ENCODE measurements around the gene HAUS1.
A peak's percentile ranks its signal among the peaks of the same experiment; 100 is the strongest.
"Not testable (repeated sequence)": the region's sequence is repeated elsewhere in the genome, so short reads cannot be mapped to it uniquely, and the experiment has no call there.

HAUS1 gene

DNA sequence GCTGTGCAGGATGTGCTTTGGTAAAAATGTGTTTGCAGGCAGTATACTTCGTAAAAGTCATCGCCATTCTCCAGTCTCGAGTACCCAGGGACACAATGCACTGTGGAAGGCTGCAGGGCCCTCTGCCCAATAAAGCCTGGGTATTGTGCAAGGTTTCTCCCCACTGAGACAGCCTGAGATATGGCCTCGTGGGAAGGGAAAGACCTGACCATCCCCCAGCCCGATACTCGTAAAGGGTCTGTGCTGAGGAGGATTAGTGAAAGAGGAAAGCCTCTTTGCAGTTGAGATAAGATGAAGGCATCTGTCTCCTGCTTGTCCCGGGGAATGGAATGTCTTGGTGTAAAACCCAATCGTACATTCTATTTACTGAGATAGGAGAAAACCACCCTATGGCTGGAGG, 15.7 kb upstream of the HAUS1 start:
- DNase-seq (ENCODE audit: low read depth, low spot score): peak; percentile 64

DNA sequence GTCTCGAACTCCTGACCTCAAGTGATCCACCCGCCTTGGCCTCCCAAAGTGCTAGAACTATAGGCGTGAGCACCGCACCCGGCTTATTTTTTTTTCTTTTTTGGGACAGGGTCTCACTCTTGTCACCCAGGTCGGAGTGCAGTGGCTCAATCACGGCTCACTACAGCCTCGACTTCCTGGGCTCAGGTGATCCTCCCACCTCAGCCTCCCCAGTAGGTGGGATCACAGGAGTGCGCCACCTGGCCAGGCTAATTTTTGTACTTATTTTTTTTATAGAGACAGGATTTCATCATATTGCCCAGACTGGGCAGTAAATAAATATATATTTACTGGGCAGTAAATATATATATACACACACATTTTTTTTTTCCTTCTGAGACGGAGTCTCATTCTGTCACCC, 8.7 kb upstream of the HAUS1 start:
- no peak for DNase-seq (ENCODE audit: low read depth, low spot score)

DNA sequence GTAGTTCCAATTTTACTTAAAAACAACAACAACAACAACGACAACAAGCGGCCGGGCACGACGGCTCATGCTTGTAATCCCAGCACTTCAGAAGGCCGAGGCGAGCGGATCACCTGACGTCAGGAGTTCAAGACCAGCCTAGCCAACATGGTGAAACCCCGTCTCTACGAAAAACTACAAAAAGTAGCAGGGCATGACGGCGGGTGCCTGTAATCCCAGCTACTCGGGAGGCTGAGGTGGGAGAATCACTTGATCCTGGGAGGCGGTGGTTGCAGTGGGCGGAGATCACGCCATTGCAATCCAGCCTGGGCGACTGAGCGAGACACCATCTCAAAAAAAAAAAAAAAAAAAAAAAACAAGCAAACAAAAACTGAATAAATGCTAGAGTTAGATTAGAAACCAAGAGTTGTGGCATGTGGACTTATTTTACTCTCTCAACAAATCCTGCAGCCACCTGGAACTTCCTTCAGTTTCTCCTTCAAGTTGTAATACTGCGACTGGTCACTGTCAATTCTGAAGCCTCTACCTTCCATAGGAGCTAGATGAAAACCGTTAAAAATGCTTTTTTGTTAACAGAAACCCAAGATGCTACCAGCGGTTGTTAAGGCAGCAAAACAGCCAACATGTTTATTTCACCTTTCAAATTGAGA, 7.4 kb upstream of the HAUS1 start:
- DNase-seq (ENCODE audit: low read depth, low spot score): no peak

DNA sequence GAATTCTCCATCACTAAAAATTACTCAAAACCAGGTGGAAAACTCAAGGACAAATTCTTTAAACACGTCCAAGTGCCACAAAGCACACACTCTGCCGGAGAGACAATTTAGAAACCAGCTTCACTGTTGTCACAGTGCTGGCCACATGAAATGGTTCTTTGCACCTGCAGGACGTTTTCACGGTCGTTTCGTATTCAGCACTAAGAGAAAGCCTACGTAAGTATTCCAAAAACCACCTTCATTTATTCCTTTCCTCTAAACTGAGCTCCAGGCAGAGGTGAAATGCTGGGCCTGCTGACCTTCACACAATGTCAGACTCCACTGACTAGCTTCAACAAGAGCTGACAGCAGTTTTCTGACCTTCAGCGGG, 6.8 kb upstream of the HAUS1 start:
- DNase-seq (ENCODE audit: low read depth, low spot score): no peak

DNA sequence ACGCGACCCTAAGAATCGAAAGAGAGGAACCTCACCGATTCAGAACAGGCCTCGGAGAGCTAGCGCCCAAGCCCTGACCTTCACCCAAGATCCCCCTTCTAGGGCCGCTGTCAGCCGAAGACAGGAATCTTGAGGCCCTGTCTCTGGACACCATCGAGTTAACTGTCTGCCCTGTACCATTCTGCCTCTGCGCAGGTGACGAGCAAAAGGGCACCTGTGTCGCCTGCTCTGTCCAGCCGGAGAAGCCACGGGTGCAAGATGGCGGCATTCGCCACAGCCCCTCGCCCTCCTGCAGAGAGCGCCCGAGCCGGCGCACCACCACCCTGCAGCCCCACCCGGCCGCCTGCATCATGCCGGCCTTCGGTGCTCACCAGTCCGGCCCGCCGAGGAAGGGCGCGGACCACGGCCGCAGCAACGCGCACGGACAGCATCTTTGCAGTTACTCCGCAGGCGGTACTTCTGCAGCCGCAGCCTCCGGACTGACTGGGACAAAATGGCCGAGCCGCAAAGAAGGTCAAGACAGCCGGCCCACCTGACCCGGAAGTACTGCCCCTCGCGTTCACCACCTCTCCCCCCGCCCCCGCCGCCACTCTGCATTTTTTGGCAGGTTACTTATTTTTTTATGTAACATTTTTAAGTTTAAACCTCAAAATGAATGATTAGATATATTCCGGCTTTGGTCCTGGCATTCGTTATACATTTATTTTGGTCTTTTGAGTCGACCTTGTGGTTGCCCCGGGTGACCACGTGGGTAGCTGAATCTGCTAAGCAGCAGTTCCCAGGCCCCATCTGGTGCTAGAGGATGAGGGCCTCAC, 6.2 kb upstream of the HAUS1 start, which contains the start of gene ATP5F1A:
TSS of gene ATP5F1A (minus strand) at position 496 of the 815 bp plus-strand sequence. CDS start at position 431, 65 bp downstream.
- peak; percentile 89 for DNase-seq (ENCODE audit: low read depth, low spot score)

DNA sequence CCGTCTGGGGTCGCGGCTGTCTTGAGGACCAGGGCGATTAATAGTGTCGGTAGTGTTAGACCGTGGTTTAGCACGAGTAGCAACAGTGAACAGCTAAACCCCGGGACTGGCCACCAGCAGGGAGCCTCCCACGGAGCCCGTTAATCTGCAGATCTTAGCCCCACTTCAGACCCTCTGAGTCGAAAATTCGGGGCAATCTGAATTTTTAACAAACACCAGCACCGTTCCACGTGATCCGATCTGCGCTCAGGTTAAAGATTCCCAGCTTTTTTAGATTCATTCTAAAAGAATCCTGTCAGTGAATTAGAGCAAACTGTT, 5.6 kb upstream of the HAUS1 start:
- no peak for DNase-seq (ENCODE audit: low read depth, low spot score)

DNA sequence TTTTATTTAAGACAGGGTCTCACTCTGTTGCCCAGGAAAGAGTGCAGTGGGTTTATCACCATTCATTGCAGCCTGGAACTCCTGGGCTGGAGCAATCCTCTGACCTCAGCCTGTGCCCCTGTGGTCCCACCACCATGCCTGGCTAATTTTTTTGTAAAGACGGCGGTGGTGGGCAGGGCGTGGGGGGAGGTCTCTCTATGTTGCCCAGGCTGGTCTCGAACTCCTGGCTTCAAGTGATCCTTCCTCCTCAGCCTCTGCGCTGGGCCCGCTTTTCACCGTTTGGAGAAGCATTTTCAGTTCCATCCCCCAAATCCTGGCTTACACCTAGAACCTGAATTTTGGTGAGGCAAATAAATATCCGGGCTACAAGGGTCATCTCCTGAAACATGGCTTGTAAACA, 4.7 kb upstream of the HAUS1 start:
- no peak for DNase-seq (ENCODE audit: low read depth, low spot score)

DNA sequence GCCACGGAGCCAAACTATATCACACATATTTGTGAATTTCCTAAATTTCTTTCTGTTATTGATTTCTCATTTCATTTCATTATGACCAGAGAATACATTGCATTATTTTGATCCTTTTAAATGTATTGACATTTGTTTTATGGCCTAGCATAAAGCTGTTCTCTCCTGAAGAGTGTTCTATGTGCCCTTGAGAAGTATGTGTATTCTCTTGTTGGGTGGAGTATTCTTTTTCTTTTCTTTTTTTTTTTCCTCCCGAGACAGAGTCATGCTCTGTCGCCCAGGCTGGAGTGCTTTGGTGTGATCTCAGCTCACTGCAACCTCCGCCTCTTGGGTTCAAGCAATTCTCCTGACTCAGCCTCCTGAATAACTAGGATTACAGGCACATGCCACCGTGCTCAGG, 5.2 kb downstream of the HAUS1 start:
- DNase-seq (ENCODE audit: low read depth, low spot score): no peak

DNA sequence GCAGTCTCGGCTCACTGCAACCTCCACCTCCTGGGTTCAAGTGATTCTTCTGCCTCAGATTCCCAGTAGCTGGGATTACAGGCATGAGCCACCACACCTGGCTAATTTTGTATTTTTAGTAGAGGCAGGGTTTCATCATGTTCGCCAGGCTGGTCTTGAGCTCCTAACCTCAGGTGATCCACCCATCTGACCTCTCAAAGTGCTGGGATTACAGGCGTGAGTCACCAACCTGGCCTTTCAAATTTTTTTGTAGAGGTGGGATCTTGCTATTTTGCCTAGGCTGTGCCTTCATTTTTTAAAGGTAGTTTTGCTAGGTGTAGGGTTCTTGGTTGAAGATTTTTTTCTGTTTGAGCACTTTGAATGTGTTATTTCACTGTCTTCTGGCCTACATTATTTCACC, 6.2 kb downstream of the HAUS1 start:
- DNase-seq (ENCODE audit: low read depth, low spot score): no peak

DNA sequence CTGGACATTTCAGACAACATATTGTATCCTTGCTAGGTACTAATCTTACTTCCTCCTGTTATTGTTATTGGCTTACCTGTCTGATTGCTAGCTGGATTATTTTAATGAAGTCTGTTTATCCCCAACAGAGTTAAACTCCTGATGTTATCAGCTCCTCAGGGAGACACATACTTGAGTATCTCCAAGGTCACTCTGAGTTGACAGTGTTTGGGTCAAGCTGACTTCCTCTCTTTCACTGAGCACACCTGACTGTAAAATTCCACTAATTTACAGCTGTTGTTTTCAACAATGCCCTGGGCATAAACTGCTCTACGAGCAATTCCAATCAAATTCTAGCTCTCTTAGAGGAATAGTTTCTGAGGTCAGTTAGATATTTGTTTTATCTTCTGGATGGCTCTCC, 9.6 kb downstream of the HAUS1 start:
- no peak for DNase-seq (ENCODE audit: low read depth, low spot score)

DNA sequence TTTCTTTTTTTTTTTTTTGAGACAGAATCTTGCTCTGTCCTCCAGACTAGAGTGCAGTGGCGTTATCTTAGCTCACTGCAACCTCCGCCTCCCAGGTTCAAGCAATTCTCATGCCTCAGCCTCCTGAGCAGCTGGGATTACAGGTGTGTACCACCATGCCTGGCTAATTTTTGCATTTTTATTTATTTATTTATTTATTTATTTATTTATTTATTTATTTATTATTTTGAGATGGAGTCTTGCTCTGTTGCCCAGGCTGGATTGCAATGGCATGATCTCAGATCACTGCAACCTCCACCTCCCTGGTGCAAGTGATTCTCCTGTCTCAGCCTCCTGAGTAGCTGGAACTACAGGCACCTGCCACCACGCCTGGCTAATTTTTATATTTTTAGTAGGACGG, 22.4 kb downstream of the HAUS1 start:
- DNase-seq (ENCODE audit: low read depth, low spot score): not testable (repeated sequence)

DNA sequence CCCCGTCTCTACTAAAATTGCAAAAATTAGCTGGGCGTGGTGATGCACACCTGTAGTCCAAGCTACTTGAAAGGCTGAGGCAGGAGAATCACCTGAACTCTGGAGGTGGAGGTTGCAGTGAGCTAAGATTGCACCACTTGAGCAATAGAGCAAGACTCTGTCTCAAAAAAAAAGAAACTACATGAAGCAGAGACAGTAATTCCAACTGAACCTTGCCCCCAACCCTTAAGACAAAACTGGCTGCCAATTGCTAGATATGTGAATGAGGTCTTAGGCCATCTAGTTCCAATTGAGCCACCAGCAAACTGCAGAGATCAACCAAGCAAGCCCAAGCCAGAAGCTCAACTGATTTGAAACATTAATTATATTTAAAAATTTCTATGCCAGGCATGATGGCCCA, 25.9 kb downstream of the HAUS1 start:
- DNase-seq (ENCODE audit: low read depth, low spot score): no peak

DNA sequence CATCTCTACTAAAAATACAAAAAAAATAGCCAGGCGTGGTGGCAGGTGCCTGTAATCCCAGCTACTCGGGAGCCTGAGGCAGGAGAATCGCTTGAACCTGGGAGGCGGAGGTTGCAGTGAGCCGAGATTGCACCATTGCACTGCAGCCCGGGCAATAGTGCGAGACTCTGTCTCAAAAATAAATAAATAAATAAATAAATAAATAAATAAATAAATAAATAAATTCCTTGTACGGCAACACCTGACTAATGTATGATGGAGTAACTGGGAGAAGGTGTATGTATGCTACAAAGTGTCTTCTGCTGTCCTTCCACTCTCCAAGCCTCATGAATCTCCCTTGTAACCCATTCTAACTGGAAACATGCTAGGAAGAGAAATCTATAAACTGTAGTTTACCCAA, 26.4 kb downstream of the HAUS1 start:
- not testable (repeated sequence) for DNase-seq (ENCODE audit: low read depth, low spot score)

DNA sequence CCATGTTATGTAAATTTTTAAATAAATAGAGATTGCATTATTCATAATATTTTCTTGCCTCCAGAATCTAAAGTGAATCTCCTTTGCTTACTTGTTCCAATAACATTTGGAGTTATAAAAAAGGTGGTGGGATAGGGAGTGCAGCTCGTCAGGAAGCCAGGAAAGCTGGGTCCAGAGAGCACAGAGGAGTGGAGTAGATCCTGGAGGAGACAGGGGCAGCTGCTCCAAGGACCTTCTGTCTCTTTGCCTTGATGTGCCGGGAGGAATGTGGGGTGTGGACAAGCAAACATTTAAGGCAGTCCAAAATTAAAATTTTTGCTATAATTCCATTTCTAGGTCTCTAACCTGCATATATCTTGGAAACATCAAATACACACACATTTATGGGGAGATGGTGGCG, 29.3 kb downstream of the HAUS1 start:
- no peak for DNase-seq (ENCODE audit: low read depth, low spot score)

DNA sequence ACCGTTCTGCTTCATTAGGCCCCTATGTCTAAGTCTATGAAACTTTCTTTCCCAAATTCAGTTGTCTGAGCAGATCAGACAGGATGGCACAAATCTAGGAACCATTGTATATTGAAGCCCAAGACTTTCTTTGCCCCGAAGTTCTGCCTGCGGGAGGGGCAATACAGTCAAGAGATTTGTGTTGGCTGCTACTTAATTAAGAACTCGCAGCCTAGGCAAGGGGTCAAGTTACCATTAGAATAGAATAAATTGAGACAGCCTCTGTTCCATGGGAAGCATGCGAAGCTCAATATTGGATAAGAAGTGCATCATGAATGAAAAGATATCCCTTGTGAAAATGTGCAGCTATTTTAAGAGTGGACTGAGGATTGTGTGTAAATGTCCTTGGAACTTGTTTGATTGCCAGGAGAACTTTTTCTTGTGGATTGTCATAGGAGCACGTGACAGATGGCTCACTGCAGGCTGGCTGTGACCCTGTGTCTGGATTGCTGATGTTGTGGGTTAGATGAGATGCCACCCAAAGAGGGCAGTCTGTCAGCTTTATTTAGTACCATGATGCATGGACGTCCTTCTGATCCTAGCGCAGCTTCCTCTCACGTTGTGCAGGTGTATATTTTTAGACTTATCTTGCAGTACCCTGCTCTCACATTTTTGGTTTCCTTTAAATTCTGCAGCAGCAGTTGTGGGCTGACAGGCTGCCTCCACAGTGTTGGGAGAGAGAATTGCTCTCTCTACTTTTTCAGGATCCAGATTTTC, 30.9 kb downstream of the HAUS1 start:
- DNase-seq (ENCODE audit: low read depth, low spot score): no peak

DNA sequence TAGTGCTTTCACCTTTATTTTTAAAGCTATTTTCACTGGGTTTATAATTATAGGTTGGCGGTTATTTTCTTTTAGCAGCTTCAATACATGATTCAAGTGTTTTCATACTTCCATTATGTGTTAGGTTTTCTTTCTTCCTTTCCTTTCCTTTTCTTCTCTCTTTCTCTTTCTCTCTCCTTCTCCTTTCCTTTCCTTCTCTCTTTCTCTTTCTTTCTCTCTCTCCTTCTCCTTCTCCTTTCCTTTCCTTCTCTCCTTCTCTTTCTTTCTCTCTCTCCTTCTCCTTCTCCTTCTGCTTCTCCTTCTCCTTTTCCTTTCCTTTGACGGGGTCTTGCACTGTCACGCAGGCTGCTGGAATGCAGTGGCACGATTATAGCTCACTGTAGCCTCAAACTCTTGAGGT, 36.0 kb downstream of the HAUS1 start:
- no peak for DNase-seq (ENCODE audit: low read depth, low spot score)

DNA sequence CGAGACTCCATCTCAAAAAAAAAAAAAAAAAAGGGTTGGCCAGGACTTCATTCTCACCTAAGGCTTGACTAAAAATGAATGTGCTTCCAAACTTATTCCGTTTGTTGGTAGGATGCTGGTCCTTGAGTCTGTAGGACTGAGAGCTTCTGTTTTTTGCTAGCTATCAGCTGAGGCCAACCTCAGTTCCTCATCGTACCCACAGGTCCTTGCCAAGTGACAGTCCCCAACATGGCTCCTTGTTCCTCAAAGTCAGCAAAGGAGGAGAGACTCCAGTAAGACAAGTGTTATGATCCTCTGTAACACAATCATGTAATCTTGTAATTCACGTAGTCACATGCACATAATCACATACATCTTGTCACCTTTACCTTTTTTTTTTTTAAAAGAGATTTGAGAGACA, 37.0 kb downstream of the HAUS1 start:
- no peak for DNase-seq (ENCODE audit: low read depth, low spot score)

DNA sequence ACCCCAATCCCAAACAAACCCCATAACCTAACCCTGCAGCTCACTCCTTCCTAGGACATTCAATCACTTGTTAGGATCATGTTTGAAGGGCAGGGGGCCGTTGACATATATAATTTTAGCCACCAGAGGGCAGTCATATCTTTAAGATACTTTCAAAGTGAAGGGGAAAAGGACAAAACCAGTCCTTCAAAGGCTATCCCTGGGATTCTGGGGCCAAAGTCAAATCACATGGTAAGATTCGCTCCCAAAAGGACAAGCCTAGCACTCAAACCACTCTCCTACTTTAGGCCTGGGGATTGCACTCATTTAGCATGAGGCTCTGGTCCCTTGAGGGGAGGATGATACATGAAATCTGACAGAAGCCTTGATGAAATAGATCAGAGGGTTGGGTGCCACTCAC, 44.6 kb downstream of the HAUS1 start:
- DNase-seq (ENCODE audit: low read depth, low spot score): peak; percentile 78

DNA sequence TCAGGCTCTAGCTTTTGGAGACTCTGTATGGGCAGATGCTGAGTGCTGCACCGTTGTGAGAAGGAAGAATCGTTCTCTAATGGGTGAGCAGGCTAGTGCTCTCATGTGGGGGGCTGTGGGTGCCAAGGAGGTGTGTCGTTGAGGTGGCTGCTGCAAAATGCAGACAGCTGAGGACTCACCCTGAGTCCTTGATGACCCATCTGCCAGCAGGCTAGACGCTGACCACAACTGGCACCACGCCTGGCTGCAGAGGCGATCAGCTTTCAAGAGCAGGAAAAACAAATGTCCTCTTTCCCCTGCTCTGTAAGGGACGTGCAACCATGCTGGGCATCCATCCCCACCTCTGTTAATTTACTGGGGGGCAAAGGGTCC, 48.2 kb downstream of the HAUS1 start:
- no peak for DNase-seq (ENCODE audit: low read depth, low spot score)

DNA sequence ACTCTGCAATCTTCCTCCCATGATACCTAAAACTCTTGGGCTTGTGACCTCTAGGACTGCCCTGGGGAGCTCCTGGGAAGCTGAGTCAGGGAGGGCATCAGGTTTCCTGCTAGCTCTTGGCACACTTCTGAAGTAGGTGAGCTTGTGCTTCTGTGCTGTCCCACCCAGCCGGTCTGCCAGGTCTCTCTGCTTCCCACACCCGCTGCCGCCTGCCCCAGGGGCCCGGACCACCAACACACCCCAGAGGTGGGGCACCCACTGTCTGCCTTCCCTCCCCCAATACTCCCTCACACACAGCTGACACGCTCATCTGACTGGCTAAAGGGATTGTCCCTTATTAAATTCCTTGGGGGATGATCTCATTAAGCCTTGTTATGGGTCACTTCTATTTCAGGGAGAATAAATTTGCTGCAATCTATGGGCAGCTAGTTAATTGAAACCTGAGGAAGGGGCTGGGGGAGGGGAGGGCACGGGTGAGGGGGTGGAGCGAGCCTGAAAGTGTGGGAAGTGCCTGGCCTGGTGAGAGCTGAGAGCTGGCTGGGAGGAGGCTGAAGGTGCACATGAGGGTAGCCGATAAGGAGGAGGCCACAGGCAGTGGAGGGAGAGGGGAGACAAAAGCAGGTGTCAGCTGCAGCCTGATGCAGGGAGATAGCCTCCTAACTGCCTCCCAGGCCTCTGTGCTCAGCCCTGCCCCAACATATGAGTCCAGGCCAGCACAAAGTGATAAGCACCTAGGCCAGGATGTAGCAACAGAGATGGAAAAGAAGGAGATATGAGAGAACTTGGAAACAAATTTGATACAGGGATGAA, 48.8 kb downstream of the HAUS1 start:
- peak; percentile 69 for DNase-seq (ENCODE audit: low read depth, low spot score)

DNA sequence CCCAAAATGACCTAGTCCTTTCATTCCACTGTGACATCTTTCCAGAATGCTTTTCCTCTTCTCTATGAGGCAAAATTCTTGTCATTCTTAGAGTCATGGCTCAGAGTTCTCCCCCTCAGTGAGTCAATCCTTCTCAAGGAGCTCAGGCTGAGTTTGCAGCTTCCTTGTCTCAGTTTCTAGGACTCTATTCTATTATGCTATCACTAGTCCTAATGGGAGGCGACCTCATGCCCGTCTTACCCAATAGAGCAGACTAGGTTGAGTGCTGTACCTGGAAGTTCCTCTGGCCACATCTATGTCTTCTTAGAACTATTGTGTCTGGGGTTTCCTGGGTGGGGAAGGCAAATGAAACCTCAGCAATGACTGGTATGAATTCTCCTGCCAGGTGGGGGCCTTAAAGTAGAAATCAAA, 51.5 kb downstream of the HAUS1 start:
- peak; percentile 63 for DNase-seq (ENCODE audit: low read depth, low spot score)

DNA sequence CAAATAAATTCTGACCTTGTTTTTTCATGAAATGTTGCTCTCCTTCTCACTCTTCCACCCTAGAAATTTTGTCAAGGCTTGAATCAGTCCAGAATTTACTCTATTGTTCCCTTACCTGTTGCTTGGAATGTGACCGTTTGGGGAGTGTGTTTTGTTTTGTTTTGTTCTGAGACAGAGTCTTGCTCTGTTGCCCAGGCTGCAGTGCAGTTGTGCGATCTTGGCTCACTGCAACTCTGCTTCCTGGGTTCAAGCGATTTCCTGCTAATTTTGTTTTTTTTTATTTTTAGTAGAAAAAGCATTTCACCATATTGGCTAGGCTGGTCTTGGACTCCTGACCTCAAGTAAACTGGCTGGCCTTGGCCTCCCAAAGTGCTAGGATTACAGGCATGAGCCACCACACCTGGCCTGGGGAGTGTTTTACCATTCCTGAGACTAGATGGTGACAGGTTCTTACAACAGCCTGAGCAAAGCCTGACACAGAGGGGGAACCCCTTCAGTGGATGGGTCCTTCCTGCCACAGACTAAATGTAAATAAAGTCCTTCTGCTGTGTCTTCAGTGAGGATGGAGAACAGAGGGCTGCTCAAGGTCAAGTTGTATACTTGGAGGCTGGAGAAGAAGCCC, 52.0 kb downstream of the HAUS1 start:
- no peak for DNase-seq (ENCODE audit: low read depth, low spot score)
